Ishikawa (cell line): ENCODE measurements around the gene HIPK4.

Source experiments
- FOXM1 ChIP-seq: IDR thresholded peaks from 2 replicates; pipeline ENCODE4 v1.6.1; 2012; ENCODE audit warnings: low read depth, borderline replicate concordance
- RAD21 ChIP-seq: IDR thresholded peaks from 2 replicates; pipeline ENCODE4 v1.6.1; 2012; ENCODE audit warnings: low read depth

DNA sequence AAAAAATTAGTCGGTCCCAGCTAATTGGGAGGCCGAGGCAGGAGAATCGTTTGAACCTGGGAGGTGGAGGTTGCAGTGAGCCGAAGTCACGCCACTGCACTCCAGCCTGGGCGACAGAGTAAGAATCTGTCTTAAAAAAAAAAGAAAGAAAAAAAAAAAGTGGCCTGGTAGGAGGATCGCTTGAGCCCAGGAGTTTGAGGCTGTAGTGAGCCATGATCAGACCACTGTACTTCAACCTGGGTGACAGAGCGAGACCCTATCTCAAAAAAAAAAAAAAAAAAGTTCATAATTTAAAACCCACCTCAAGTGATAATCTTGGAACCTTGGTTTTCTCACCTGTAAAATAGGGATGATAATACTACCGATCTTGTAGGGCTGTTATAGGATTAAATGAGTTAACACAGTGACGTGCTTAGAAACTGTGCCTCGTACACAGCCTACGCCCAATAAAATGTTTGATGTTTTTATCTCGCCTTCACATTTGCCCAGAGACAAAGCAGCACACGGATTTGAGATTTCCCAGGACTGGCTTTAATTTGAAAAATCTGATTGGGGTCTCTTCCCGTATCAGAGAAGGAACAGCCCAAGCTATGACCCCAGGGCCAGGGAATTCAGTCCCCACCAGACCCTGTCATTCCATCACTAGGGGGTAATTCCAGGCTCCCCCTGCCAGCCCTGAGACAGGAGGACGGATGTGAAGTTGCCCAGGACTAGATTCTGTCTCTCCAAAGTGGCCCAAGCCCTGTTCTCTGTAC, 32.2 kb upstream of the HIPK4 start:
- no peak for TF ChIP-seq FOXM1
- TF ChIP-seq RAD21, result no peak
